ENCODE measurements around the gene SLC6A20.

The SLC6A20 gene

GRCh38 chr3:45779746-45780735 lies 16.3 kb downstream of the SLC6A20 start:
- in situ Hi-C loops (cut with MboI; ENCODE audit: low sequenced_read_pairs), result no loop called here

GRCh38 chr3:45778761-45779201 lies 17.6 kb downstream of the SLC6A20 start:
- in situ Hi-C loops (cut with MboI; ENCODE audit: low sequenced_read_pairs), result no loop called here

- in situ Hi-C loops (cut with MboI; ENCODE audit: low sequenced_read_pairs), result no loop called here
Observed at GRCh38 chr3:45777746-45778386, 18.5 kb downstream of the SLC6A20 start.

- in situ Hi-C loops (cut with MboI; ENCODE audit: low sequenced_read_pairs), result no loop called here
Observed at GRCh38 chr3:45777111-45777745, 19.1 kb downstream of the SLC6A20 start.

DNA sequence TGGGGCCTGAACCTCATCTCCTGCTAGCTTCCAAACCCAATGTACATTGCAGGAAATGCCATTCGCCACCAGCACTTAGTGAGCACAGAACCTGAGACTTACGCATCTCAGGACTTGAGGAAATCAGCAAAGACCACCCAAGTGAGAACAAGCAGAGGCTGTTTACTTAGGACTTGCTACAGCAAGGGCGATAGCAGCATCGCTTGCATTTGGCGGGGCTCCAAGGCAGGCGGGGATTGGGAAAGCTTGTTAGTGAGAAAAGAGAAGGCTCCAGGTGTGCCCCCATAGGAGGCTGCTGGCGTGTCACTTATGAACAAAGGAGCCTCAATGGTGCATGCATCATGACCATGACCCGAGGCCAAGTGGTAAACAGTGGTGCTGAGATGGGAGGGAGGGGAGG lies 19.7 kb downstream of the SLC6A20 start:
- in situ Hi-C loops (cut with MboI; ENCODE audit: low sequenced_read_pairs), result no loop called here

DNA sequence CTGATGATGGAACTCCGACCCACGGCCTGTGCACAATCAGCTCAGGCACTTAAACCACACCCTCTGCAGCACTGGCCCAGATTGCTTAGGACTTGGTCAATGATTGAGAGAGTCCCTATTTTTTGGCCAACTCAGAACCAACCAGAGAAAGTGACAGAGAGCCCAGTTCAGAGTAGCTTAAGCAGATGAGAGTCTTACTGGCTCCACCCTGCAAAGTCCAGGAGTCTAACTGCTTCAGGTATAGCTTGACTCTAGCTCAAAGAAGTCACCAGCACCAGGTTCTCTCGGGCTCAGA lies 20.1 kb downstream of the SLC6A20 start:
- in situ Hi-C loops (cut with MboI; ENCODE audit: low sequenced_read_pairs), result no loop called here

DNA sequence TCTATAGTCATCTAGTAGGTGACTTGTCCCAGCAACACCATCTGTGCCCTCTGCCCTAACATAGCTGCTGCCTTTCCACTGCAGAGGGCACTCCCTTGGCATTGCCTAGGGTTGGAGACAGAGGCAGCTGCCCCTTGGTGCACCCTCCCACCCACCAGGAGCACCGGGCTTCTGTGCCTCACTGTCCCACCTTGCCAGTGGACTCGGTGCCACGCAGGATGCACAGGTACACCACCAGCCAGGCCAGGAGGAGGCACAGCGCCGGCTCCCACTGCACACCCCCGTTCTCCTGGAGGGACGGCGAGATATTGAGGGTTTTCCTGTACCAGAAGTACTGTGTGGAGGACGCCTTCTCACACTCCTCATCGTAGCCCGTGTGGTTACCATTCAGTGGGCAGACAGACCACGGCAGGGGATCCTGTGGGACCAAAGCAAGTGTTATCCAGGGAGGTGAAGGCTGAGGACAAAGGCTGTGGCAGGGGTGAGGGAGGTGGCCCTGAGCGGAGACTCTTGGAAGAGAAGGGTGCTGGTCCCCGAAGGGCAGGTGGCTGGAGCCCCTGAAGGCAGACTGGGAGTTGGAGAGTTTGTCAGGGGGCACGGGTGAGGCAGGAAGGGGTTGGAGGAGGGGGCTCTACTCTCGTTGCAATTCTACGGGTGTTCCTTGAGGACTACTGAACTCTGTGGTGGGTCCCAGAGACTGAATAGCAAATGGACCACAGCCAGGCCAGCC lies 20.6 kb downstream of the SLC6A20 start:
- in situ Hi-C loops (cut with MboI; ENCODE audit: low sequenced_read_pairs), result no loop called here

DNA sequence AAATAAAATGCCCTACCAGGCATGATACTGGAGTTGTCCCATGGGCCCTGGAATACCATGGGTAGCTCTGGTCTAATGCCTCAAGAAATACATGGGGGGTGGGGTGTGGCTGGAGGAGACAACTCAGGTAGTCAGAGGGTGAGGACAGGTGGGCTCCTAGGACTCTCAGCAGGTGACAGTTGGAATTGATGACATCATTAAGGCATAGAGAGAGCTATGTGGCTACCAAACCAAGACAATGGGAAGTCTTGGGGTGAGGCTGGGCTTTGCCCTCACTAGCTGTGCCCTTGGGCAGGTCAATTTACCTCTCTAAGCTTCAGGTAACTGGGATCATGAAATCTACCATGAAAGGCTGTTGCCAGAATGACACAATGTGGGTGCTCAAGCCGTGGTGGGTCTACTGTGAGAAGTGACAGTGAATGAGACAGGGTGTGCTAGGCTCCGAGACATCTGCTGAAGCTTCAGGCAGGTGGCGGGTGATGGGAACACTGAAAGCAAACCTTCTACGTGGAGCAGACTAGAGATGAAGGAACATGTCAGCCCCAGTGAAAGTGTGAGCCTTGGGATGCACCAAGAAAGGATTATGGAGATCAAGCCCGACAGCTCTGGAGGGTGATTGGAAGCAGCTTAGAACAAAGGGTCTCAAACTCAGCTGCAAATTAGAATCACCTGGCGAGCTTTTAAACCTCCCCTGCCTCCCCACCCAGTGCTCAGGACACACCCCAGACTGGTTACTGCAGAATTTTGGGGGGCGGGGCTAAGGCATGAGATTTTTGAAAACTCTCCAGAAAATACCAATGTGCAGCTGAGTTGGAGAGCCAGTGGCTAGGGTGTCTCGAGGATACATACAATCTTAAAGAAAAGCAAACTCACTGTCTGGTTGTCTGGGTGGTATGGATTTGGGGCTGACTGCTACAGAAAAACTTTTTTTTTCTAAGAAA lies 21.5 kb downstream of the SLC6A20 start:
- in situ Hi-C loops (cut with MboI; ENCODE audit: low sequenced_read_pairs), result no loop called here

DNA sequence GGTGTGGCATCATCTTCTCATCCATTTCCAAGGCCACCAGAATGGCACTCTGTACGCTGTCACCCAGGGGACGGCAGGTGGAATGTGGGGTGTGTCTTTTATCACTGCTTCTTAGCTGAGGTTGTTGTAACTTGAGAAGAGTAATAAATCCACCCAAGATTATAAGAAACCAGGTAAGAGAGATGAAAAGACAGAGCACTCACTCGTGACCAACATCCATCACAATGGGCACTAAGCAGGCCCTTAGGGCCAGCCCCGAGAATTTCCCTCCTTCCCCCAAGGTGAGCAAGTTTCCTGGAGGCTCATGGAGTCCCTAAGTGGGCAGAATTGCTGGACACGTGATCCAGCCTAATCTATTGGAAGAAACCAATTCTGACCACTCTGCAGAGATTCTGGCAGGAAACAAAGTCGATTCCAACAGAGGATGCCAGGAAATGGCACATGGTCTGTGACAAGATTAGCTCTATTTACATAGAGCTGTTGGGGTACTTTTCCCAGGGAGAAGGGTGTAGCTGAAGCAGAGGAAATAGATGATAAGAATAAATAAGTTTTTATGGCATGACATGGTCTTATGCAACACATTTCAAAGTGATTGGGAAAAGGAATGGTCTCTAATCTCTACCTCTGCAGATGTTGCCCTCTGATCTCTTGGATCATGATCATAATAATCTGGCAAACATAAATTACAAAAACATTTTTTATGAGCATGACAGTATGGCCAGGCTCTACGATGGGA lies 22.5 kb downstream of the SLC6A20 start:
- in situ Hi-C loops (cut with MboI; ENCODE audit: low sequenced_read_pairs), result no loop called here

GRCh38 chr3:45773072-45773471 lies 23.3 kb downstream of the SLC6A20 start:
- in situ Hi-C loops (cut with MboI; ENCODE audit: low sequenced_read_pairs), result no loop called here

DNA sequence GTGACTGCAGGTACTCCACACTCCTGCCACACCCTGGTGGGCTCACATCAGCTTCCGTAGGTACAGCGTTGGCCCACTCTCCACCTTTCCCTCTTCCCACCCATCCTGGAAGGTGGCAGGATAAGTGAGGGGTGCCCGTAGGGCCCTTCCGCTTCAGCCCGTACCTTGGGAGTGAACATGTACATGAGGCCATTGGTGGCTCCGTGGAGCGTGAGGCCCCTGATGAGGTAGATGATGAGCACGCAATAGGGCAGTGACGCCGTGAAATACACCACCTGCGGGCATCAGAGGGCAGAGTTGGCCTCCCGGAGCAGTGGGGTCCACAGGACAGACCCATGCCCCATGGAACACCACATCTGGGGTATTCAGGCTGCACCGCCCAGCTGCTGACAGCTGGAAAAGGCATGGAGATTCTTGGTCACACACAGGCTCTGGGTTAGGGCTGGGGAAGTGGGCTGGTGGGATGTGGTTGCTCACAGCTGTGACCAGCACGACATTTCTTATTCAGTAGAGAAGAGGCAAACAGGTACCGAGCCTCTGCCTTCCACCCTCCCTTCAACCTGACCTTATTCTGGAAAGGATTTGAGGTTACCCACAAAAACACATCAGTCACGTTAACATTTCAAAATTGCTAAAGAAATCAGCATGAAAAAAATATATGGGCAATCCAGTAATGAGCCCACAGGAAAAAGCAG lies 23.8 kb downstream of the SLC6A20 start:
- in situ Hi-C loops (cut with MboI; ENCODE audit: low sequenced_read_pairs), result no loop called here

- in situ Hi-C loops (cut with MboI; ENCODE audit: low sequenced_read_pairs), result no loop called here
Observed at GRCh38 chr3:45771831-45772230, 24.5 kb downstream of the SLC6A20 start.

GRCh38 chr3:45771166-45771775 lies 25.1 kb downstream of the SLC6A20 start:
- in situ Hi-C loops (cut with MboI; ENCODE audit: low sequenced_read_pairs), result no loop called here

DNA sequence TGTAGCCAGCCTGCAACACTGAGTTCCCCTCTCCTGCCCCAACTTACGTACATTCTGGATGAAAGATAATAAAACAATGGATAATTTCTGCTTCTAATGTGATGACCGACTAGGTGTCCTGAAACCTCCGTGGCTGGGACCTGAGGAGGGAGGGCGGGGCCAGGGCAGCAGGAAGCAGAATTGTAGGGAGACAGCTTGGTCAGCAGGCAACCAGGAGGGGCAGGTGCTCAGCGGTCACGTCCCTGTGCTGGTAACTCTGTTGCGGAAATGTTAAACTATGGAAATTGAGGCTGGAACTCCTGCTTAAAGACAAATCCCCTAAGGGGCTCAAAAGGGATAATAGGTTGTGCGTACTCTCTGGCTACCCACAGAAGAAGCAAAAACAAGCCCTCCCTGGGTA lies 30.4 kb downstream of the SLC6A20 start:
- in situ Hi-C loops (cut with MboI; ENCODE audit: low sequenced_read_pairs), result no loop called here

GRCh38 chr3:45765266-45765851 lies 31.0 kb downstream of the SLC6A20 start:
- in situ Hi-C loops (cut with MboI; ENCODE audit: low sequenced_read_pairs), result no loop called here

DNA sequence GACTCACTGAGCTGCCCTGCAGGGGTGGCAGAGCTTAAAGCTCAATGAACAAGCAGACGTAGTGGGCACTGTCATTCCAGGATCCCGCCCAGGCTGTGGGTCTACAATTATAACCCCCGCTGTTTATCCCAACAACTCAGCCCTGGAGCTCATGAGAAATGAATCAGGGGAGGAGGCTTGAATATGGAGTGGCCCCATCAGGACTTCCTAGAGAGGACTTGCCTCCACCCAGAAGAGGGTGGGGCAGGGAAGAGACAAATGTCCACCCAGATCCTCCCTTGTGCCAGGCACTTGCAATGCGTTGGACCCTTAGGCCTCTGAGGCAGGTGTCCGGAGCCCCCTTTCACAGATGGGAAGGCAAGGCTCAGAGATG lies 33.0 kb downstream of the SLC6A20 start:
- in situ Hi-C loops (cut with MboI; ENCODE audit: low sequenced_read_pairs), result no loop called here

GRCh38 chr3:45762647-45763302 lies 33.6 kb downstream of the SLC6A20 start:
- in situ Hi-C loops (cut with MboI; ENCODE audit: low sequenced_read_pairs), result no loop called here

DNA sequence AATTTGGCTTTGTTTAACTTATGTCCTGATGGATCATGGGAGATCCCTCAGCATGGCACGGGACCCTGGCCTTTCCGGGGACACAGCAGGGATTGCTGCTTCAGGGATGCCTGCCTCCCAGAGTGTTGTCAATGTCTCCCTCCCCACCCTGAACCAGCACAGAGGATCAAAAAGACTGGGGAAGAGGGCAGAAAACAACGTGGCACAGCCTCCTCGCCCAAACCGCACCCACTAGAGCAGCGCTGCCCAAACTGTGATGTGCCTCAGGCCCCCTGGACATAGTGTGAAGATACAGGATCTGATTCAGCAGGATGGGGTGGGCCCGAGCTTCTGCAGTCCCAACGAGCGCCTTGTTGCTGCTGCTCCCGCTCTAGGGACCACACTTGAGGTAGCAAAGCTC lies 34.5 kb downstream of the SLC6A20 start:
- in situ Hi-C loops (cut with MboI; ENCODE audit: low sequenced_read_pairs), result no loop called here

Measured in HL-60/S4 treated with phorbol 12-myristate 13-acetate at 8.2 ng/mL for 4 days and 3 days (cell line).